SK-N-MC (cell line): ENCODE measurements around the gene RILPL2.
"Not testable (repeated sequence)": the region's sequence is repeated elsewhere in the genome, so short reads cannot be mapped to it uniquely, and the experiment has no call there.

ENCODE experiments used
- DNase-seq: peaks from one replicate; pipeline ENCODE4 v3.0.0-alpha.2; 2011; ENCODE audit warnings: low read depth, low spot score
- H3K27ac ChIP-seq: fragments of 200-600 bp; sonication (generic); 2 replicates; pipeline ENCODE4 v1.5.1; 2016; ENCODE audit warnings: mixed run types
- H3K36me3 ChIP-seq: fragments of 200-600 bp; sonication (generic); 2 replicates; pipeline ENCODE4 v1.6.1; 2017; ENCODE audit warnings: antibody characterized with exemption, low read length, mixed read lengths; ENCODE audit not compliant: insufficient read depth
- H3K4me3 ChIP-seq: fragments of 200-600 bp; sonication (generic); 2 replicates; pipeline ENCODE4 v1.5.1; 2016
- H3K9ac ChIP-seq: fragments of 200-600 bp; sonication (generic); 2 replicates; pipeline ENCODE4 v1.8.0; 2017; ENCODE audit warnings: mixed run types, mixed read lengths; ENCODE audit not compliant: insufficient read length
- H3K9me3 ChIP-seq: fragments of 200-600 bp; sonication (generic); 2 replicates; pipeline ENCODE4 v1.6.1; 2017; ENCODE audit warnings: low read depth, mild to moderate bottlenecking, antibody characterized with exemption, low read length, moderate library complexity, mixed read lengths
- EZH2 ChIP-seq: fragments of 200-600 bp; sonication (generic); IDR thresholded peaks from one replicate; pipeline ENCODE4 v1.6.1; 2017; ENCODE audit warnings: antibody characterized with exemption
- FOXP2 ChIP-seq: optimal IDR thresholded peaks from 2 replicates; pipeline ENCODE3; 2011; ENCODE audit warnings: mild to moderate bottlenecking, moderate library complexity; ENCODE audit not compliant: insufficient read depth; ENCODE audit errors: extremely low read length, control extremely low read depth
- POLR2AphosphoS5 ChIP-seq: IDR thresholded peaks from 2 replicates; pipeline ENCODE4 v1.6.1; 2012; ENCODE audit warnings: mild to moderate bottlenecking, low read depth, low read length, borderline replicate concordance

Gene RILPL2

GRCh38 chr12:123390498-123391426 is 45.7 kb downstream of the RILPL2 start:
- no peak for DNase-seq
- 0 out of 2 replicates have a peak overlapping the region, but pooled peaks have one; percentile 14 for H3K27ac ChIP-seq
- no peaks in the 10 kb centered on the region for H3K9me3 ChIP-seq
- TF ChIP-seq FOXP2: no peak
- TF ChIP-seq EZH2: no peak
- no peak for TF ChIP-seq POLR2AphosphoS5
- peak overlapping the region; percentile 85 for H3K4me3 ChIP-seq
- peaks cover 53% of the 10 kb centered on the region for H3K36me3 ChIP-seq
- H3K9ac ChIP-seq: peak overlapping the region; percentile 83

- no peak for DNase-seq
- Histone ChIP-seq H3K9me3 (no peaks in the 10 kb centered on the region), H3K36me3 (peaks cover 43% of the 10 kb centered on the region), H3K4me3 (peak overlapping the region; percentile 85), H3K27ac (peak overlapping the region; percentile 39; the same call in 1 of the 2 replicates), H3K9ac (peak overlapping the region; percentile 83)
- TF ChIP-seq FOXP2 (no peak), EZH2 (no peak), POLR2AphosphoS5 (no peak; the same call in 1 of the 2 replicates)
Observed at GRCh38 chr12:123389560-123390351, 46.7 kb downstream of the RILPL2 start.

DNA sequence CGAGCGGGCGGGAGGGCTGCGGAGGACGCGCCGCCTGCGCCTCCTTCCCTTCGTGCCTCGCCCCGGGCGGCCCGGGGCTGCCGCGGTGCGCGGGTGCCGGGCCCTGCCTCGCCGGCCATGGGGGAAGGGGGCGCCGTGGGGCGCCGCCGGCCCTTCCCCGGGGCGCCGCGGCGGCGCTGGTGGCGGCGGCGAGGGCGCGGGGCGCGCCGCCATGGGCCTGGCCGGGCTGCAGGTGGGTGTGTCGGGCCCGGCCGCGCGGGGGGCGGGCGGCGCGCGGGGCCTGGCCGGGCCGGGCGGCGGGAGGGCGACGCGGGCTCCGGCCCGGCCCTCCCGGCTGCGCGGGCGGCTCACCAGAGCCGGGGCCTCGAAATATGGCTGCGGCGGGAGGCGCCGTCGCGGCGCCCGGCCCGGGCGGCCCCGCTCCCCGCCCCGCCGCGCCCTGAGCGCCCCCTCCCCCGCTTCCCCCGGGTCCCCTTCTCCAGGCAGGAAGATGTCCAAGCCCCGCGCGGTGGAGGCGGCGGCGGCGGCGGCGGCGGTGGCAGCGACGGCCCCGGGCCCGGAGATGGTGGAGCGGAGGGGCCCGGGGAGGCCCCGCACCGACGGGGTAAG is 47.4 kb downstream of the RILPL2 start:
- H3K36me3 ChIP-seq: peaks cover 36% of the 10 kb centered on the region
- peak overlapping the region; percentile 83 for H3K9ac ChIP-seq
- H3K27ac ChIP-seq: no peak overlapping the region
- peak overlapping the region; percentile 85 for H3K4me3 ChIP-seq
- no peaks in the 10 kb centered on the region for H3K9me3 ChIP-seq
- TF ChIP-seq EZH2 (no peak), POLR2AphosphoS5 (no peak), FOXP2 (no peak)
- no peak for DNase-seq

DNA sequence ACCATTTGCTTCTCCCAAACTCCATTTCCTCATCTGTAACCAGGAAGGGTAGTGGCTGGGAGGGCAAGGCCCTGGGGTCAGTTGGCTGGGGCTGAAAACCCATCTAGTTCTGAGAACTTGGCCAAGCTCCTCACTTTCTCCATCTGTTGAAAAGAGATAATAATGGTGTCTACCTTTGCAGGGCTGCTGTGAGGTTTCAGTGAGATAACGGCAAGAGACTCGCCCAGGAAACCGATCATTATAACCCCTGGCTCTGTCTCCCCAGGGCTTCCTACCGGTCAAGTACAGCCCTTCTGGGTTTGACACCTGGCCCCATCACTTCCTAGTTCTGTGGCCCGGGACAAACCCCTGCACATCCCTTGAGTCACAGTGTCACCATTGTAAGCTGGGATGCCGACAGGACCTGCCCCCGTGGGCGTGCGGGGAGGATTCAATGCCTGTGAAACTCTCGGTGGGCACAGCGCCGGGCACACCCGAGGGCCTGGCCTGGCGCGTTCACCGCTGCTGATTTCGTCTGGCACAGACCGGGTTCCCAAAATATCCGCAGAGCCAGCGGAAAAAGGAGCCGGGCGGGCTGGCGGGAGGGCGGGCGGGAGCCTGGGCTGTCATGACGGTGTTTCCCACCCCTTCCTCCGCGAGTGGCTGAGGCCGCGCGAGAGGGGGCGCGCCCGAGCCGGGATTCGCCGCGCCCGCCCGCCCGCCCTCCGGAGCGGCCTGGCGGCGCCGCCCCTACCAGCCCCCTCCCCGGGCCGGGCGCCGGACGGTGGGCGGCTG is 48.1 kb downstream of the RILPL2 start:
- no peaks in the 10 kb centered on the region for H3K9me3 ChIP-seq
- H3K36me3 ChIP-seq: peaks cover 32% of the 10 kb centered on the region
- H3K27ac ChIP-seq: peak overlapping the region; percentile 60; the same call in 1 of the 2 replicates
- H3K9ac ChIP-seq: peak overlapping the region; percentile 76
- no peak for DNase-seq
- TF ChIP-seq POLR2AphosphoS5 (no peak), FOXP2 (no peak), EZH2 (no peak)
- H3K4me3 ChIP-seq: peak overlapping the region; percentile 88

GRCh38 chr12:123387508-123388176 is 48.8 kb downstream of the RILPL2 start:
- TF ChIP-seq EZH2 (no peak), POLR2AphosphoS5 (no peak), FOXP2 (no peak)
- Histone ChIP-seq H3K9me3 (no peaks in the 10 kb centered on the region), H3K36me3 (peaks cover 25% of the 10 kb centered on the region), H3K9ac (peak overlapping the region; percentile 76), H3K4me3 (peak overlapping the region; percentile 88), H3K27ac (peak overlapping the region; percentile 60; the same call in 1 of the 2 replicates)
- no peak for DNase-seq

GRCh38 chr12:123385536-123385935 is 50.9 kb downstream of the RILPL2 start:
- peak overlapping the region; percentile 95 for H3K4me3 ChIP-seq

GRCh38 chr12:123384994-123385376 is 51.5 kb downstream of the RILPL2 start:
- Histone ChIP-seq H3K9me3 (no peaks in the 10 kb centered on the region), H3K27ac (no peak overlapping the region), H3K36me3 (no peaks in the 10 kb centered on the region; the same call in 1 of the 2 replicates), H3K9ac (peak overlapping the region; percentile 78), H3K4me3 (peak overlapping the region; percentile 95)
- no peak for DNase-seq
- TF ChIP-seq POLR2AphosphoS5 (no peak), FOXP2 (no peak), EZH2 (no peak)

More at GRCh38 chr12:123385536-123385935, 50.9 kb downstream of the RILPL2 start:
- not testable (repeated sequence) for DNase-seq, H3K36me3 ChIP-seq, H3K9ac ChIP-seq, H3K27ac ChIP-seq, H3K9me3 ChIP-seq
